Effector memory CD4-positive, alpha-beta T cell (primary cell): Measurements from ENCODE around the gene RGMB.

Experiments
- DNase-seq, 3 donors: peaks; one replicate each; pipeline ENCODE4 v3.0.0-alpha.2; 2020
- H3K27ac ChIP-seq: 2 replicates; pipeline ENCODE4 v1.7.0; 2013; ENCODE audit warnings: mild to moderate bottlenecking, low read length, moderate library complexity; ENCODE audit not compliant: insufficient read depth, poor library complexity, severe bottlenecking
- H3K27me3 ChIP-seq: replicated peaks from 2 replicates; pipeline ENCODE4 v1.7.0; 2013; ENCODE audit warnings: mild to moderate bottlenecking, low read length; ENCODE audit not compliant: insufficient read depth, control insufficient read depth, poor library complexity, severe bottlenecking
- H3K36me3 ChIP-seq: 2 replicates; pipeline ENCODE4 v1.7.0; 2013; ENCODE audit warnings: mild to moderate bottlenecking, low read length, moderate library complexity; ENCODE audit not compliant: control insufficient read depth, insufficient read depth
- H3K4me1 ChIP-seq: 2 replicates; pipeline ENCODE4 v1.7.0; 2013; ENCODE audit warnings: low read length, mild to moderate bottlenecking; ENCODE audit not compliant: control insufficient read depth, insufficient read depth, poor library complexity, severe bottlenecking
- H3K4me3 ChIP-seq: 2 replicates; pipeline ENCODE4 v1.7.0; 2013; ENCODE audit warnings: low read length, low read depth, mild to moderate bottlenecking; ENCODE audit not compliant: insufficient read depth, poor library complexity, severe bottlenecking
- H3K9me3 ChIP-seq: 2 replicates; pipeline ENCODE4 v1.7.0; 2013; ENCODE audit warnings: mild to moderate bottlenecking, low read length, moderate library complexity; ENCODE audit not compliant: control insufficient read depth

Gene RGMB

GRCh38 chr5:98772415-98773213, 849 bp upstream of the RGMB start:
- DNase-seq, result peak; percentile 36 to 55 (median 53)
- H3K27me3 ChIP-seq, result peaks cover 5% of the 10 kb centered on the region
- no peaks in the 10 kb centered on the region for H3K9me3 ChIP-seq
- H3K4me3 ChIP-seq, result peak overlapping the region; percentile 84
- H3K36me3 ChIP-seq, result no peaks in the 10 kb centered on the region
- peaks cover 32% of the 10 kb centered on the region for H3K4me1 ChIP-seq
- H3K27ac ChIP-seq, result peak overlapping the region; percentile 65

DNA sequence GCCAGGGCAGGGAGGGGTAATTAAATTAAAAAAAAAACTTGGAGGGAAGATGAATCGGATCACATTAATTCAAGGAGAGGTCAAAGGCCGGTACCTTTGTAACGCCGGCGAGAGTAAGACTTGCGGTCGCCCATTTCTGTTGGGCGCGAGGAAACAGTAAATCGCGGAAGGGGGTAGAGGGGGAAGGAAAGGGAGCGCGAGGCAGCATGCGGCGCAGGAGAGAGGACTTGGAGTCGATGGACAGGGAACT, 324 bp upstream of the RGMB start:
- Histone ChIP-seq H3K9me3 (no peaks in the 10 kb centered on the region), H3K4me1 (peaks cover 29% of the 10 kb centered on the region), H3K4me3 (peak overlapping the region; percentile 84), H3K27ac (peak overlapping the region; percentile 65), H3K36me3 (no peaks in the 10 kb centered on the region), H3K27me3 (peaks cover 2% of the 10 kb centered on the region)
- no peak for DNase-seq

- Histone ChIP-seq H3K27me3 (no peaks in the 10 kb centered on the region), H3K27ac (peak overlapping the region; percentile 65), H3K4me1 (peaks cover 18% of the 10 kb centered on the region), H3K4me3 (peak overlapping the region; percentile 84), H3K36me3 (no peaks in the 10 kb centered on the region), H3K9me3 (no peaks in the 10 kb centered on the region)
- peak in 2 of 3 donors; percentile 29 to 38 for DNase-seq
Observed at GRCh38 chr5:98774192-98775033, 950 bp downstream of the RGMB start.

GRCh38 chr5:98775246-98776065, 2.0 kb downstream of the RGMB start:
- Histone ChIP-seq H3K4me1 (peaks cover 13% of the 10 kb centered on the region), H3K27ac (no peak overlapping the region), H3K36me3 (peaks cover 5% of the 10 kb centered on the region), H3K27me3 (no peaks in the 10 kb centered on the region), H3K4me3 (peak overlapping the region; percentile 84), H3K9me3 (no peaks in the 10 kb centered on the region)
- DNase-seq, result no peak

- Histone ChIP-seq H3K27ac (no peak overlapping the region), H3K36me3 (peaks cover 12% of the 10 kb centered on the region), H3K9me3 (no peaks in the 10 kb centered on the region), H3K4me1 (peaks cover 13% of the 10 kb centered on the region), H3K27me3 (no peaks in the 10 kb centered on the region), H3K4me3 (no peak overlapping the region)
- DNase-seq, result no peak
Observed at GRCh38 chr5:98776066-98776705, 2.7 kb downstream of the RGMB start.

- Histone ChIP-seq H3K27me3 (no peaks in the 10 kb centered on the region), H3K9me3 (no peaks in the 10 kb centered on the region), H3K4me3 (no peak overlapping the region), H3K36me3 (peaks cover 12% of the 10 kb centered on the region), H3K4me1 (peaks cover 10% of the 10 kb centered on the region), H3K27ac (no peak overlapping the region)
- no peak for DNase-seq
Observed at GRCh38 chr5:98777295-98777694, 3.8 kb downstream of the RGMB start.

DNA sequence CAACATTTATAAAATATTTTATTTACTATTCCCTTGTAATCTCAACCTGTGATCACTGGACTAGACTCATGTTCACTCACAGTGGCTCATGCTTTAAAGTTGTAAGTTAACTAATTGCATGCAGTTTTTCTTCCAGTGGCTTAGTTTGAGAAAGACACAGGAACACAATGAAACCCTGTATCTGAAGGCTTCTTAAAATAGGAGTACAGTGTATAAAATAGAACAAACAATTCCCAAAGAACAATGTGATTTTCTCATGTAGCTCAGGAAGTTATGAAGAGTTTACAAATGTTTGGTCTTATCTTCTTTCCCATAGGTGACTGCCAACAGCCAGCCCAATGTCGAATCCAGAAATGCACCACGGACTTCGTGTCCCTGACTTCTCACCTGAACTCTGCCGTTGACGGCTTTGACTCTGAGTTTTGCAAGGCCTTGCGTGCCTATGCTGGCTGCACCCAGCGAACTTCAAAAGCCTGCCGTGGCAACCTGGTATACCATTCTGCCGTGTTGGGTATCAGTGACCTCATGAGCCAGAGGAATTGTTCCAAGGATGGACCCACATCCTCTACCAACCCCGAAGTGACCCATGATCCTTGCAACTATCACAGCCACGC, 5.9 kb downstream of the RGMB start:
- H3K36me3 ChIP-seq, result peaks cover 12% of the 10 kb centered on the region
- peaks cover 7% of the 10 kb centered on the region for H3K4me1 ChIP-seq
- no peak overlapping the region for H3K4me3 ChIP-seq
- H3K27me3 ChIP-seq, result no peaks in the 10 kb centered on the region
- H3K9me3 ChIP-seq, result no peaks in the 10 kb centered on the region
- no peak overlapping the region for H3K27ac ChIP-seq
- DNase-seq, result no peak

DNA sequence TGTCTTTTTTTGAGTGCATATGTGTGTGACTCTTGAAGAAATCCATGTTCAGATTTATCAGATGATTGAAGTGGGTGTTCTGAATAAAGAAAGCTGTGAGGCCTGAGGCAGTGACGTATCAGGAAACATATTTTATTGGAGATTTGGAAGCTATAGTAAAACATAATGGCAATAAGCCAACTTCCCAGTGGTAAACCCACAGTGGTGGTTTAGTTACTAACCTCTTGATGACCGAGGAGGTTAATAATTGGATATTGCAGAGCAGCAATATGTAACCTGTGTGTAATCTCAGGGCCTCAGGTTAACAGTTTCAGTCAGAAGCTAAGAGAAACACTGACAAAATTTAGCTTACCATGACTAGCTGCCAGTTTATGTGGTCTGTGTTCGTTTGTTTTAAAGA, 6.9 kb downstream of the RGMB start:
- H3K27me3 ChIP-seq, result no peaks in the 10 kb centered on the region
- no peak overlapping the region for H3K4me3 ChIP-seq
- H3K36me3 ChIP-seq, result peaks cover 12% of the 10 kb centered on the region
- H3K27ac ChIP-seq, result no peak overlapping the region
- peaks cover 1% of the 10 kb centered on the region for H3K4me1 ChIP-seq
- no peaks in the 10 kb centered on the region for H3K9me3 ChIP-seq
- no peak for DNase-seq

GRCh38 chr5:98781520-98781919, 8.1 kb downstream of the RGMB start:
- peaks cover 12% of the 10 kb centered on the region for H3K36me3 ChIP-seq
- no peak overlapping the region for H3K4me3 ChIP-seq
- no peak for DNase-seq
- no peaks in the 10 kb centered on the region for H3K9me3 ChIP-seq
- H3K27me3 ChIP-seq, result no peaks in the 10 kb centered on the region
- peaks cover 4% of the 10 kb centered on the region for H3K4me1 ChIP-seq
- H3K27ac ChIP-seq, result no peak overlapping the region
